Neural cell (in vitro differentiated cells): ENCODE data around the gene ERBB4. TPM values are rescaled to one million over a fixed set of nuclear protein-coding genes. Genes with fewer than 3 reads are reported as not detected.

ENCODE experiments used
- H2AFZ ChIP-seq: fragments of 200-600, 300-800 bp; sonication (generic), shearing (Covaris generic); 2 replicates; pipeline ENCODE4 v1.6.0; 2014; ENCODE audit warnings: low read depth, mild to moderate bottlenecking, antibody characterized with exemption, low read length, moderate library complexity
- H3F3A ChIP-seq: fragments of 200-600 bp; shearing (Covaris generic); 2 replicates; pipeline ENCODE4 v1.6.1; 2016; ENCODE audit warnings: mild to moderate bottlenecking, moderate library complexity, mixed read lengths, antibody characterized with exemption, low read length; ENCODE audit not compliant: insufficient read depth, poor library complexity, severe bottlenecking
- H3K27ac ChIP-seq: fragments of 200-600, 300-800 bp; sonication (generic), shearing (Covaris generic); 2 replicates; pipeline ENCODE4 v1.5.1; 2014; ENCODE audit warnings: mild to moderate bottlenecking, low read length, moderate library complexity
- H3K27me3 ChIP-seq: fragments of 300-800, 200-600 bp; sonication (generic), shearing (Covaris generic); 2 replicates; pipeline ENCODE4 v1.6.0; 2014; ENCODE audit warnings: mild to moderate bottlenecking, low read depth, low read length, moderate library complexity; ENCODE audit not compliant: insufficient read depth
- H3K36me3 ChIP-seq: fragments of 300-800, 200-600 bp; sonication (generic), shearing (Covaris generic); 2 replicates; pipeline ENCODE4 v1.5.1; 2014; ENCODE audit warnings: mild to moderate bottlenecking, antibody characterized with exemption, low read length, moderate library complexity; ENCODE audit not compliant: insufficient read depth
- H3K4me2 ChIP-seq: fragments of 300-800, 200-600 bp; sonication (generic), shearing (Covaris generic); 2 replicates; pipeline ENCODE4 v1.6.0; 2014; ENCODE audit warnings: mild to moderate bottlenecking, low read length
- H3K4me3 ChIP-seq: fragments of 300-800, 200-600 bp; sonication (generic), shearing (Covaris generic); 2 replicates; pipeline ENCODE4 v1.5.1; 2014; ENCODE audit warnings: mild to moderate bottlenecking, low read length, moderate library complexity
- H3K79me2 ChIP-seq: fragments of 200-600 bp; shearing (Covaris generic); replicated peaks from 2 replicates; pipeline ENCODE4 v1.6.0; 2014; ENCODE audit warnings: mild to moderate bottlenecking, low read length, moderate library complexity; ENCODE audit not compliant: insufficient read depth
- H3K9ac ChIP-seq: fragments of 300-800, 200-600 bp; sonication (generic), shearing (Covaris generic); 2 replicates; pipeline ENCODE4 v1.6.1; 2016; ENCODE audit warnings: mild to moderate bottlenecking, low read length, mixed read lengths
- H3K9me2 ChIP-seq: fragments of 200-600 bp; shearing (Covaris generic); 2 replicates; pipeline ENCODE4 v1.6.1; 2016; ENCODE audit warnings: mild to moderate bottlenecking, low read length, mixed read lengths; ENCODE audit not compliant: insufficient read depth
- H3K9me3 ChIP-seq: fragments of 200-600, 300-800 bp; sonication (generic), shearing (Covaris generic); 2 replicates; pipeline ENCODE4 v1.6.1; 2016; ENCODE audit warnings: mild to moderate bottlenecking, mixed run types, low read length, moderate library complexity, mixed read lengths
- H4K20me1 ChIP-seq: fragments of 200-600 bp; shearing (Covaris generic); 2 replicates; pipeline ENCODE4 v1.6.1; 2016; ENCODE audit warnings: mild to moderate bottlenecking, mixed run types; ENCODE audit not compliant: insufficient read depth
- CTCF ChIP-seq: fragments of 450-650 bp; IDR thresholded peaks from 2 replicates; pipeline ENCODE4 v1.5.1; 2014; ENCODE audit warnings: antibody characterized with exemption, mild to moderate bottlenecking, moderate library complexity; ENCODE audit not compliant: poor library complexity, severe bottlenecking
- EP300 ChIP-seq: fragments of 450-650 bp; conservative IDR thresholded peaks from 2 replicates; pipeline ENCODE4 v1.6.1; 2014; ENCODE audit warnings: antibody characterized with exemption, mild to moderate bottlenecking, moderate library complexity; ENCODE audit not compliant: poor library complexity, severe bottlenecking
- EZH2 ChIP-seq: fragments of 200-600, 300-800 bp; shearing (Covaris generic), sonication (generic); IDR thresholded peaks from 2 replicates; pipeline ENCODE4 v1.6.1; 2014; ENCODE audit warnings: antibody characterized with exemption, low read length, borderline replicate concordance, mild to moderate bottlenecking; ENCODE audit not compliant: insufficient read depth, poor library complexity, severe bottlenecking
- MXI1 ChIP-seq: fragments of 450-650 bp; conservative IDR thresholded peaks from 2 replicates; pipeline ENCODE4 v1.6.1; 2014; ENCODE audit warnings: antibody characterized with exemption, mild to moderate bottlenecking; ENCODE audit not compliant: poor library complexity, severe bottlenecking
- POLR2AphosphoS5 ChIP-seq: IDR thresholded peaks from 2 replicates; pipeline ENCODE4 v1.6.1; 2012
- RAD21 ChIP-seq: fragments of 450-650 bp; conservative IDR thresholded peaks from 2 replicates; pipeline ENCODE4 v1.6.1; 2014; ENCODE audit warnings: antibody characterized with exemption, mild to moderate bottlenecking, moderate library complexity
- REST ChIP-seq: IDR thresholded peaks from 2 replicates; pipeline ENCODE4 v1.6.1; 2012; ENCODE audit warnings: borderline replicate concordance
- SMC3 ChIP-seq: fragments of 450-650 bp; conservative IDR thresholded peaks from 2 replicates; pipeline ENCODE4 v1.6.1; 2014; ENCODE audit warnings: antibody characterized with exemption, mild to moderate bottlenecking, moderate library complexity; ENCODE audit not compliant: poor library complexity
- TAF1 ChIP-seq: IDR thresholded peaks from 2 replicates; pipeline ENCODE4 v1.6.1; 2012; ENCODE audit warnings: low read depth
- polyA plus RNA-seq: library from polyadenylated mRNA; depleted of rRNA; stranded (reverse); fragments of >200 nt; gene quantifications from 2 replicates; pipeline ENCODE4 v1.2.3, GENCODE V29; 2014

The ERBB4 gene
- polyA plus RNA-seq, 1 donor from 2014 or later, result 0.69 TPM

GRCh38 chr2:211440107-211440506 lies 1098.5 kb downstream of the ERBB4 start:
- no peak overlapping the region for H3K4me2 ChIP-seq
- no peak overlapping the region for H3K27ac ChIP-seq
- H3K36me3 ChIP-seq, result no peaks in the 10 kb centered on the region
- H3K9me3 ChIP-seq, result no peaks in the 10 kb centered on the region
- no peaks in the 10 kb centered on the region for H3K79me2 ChIP-seq
- no peaks in the 10 kb centered on the region for H3F3A ChIP-seq
- no peaks in the 10 kb centered on the region for H4K20me1 ChIP-seq
- no peak overlapping the region for H3K9ac ChIP-seq
- H3K9me2 ChIP-seq, result no peaks in the 10 kb centered on the region
- TF ChIP-seq REST (no peak), TAF1 (no peak), EZH2 (no peak), EP300 (no peak), RAD21 (no peak), SMC3 (no peak), CTCF (no peak), POLR2AphosphoS5 (no peak), MXI1 (no peak)
- H3K27me3 ChIP-seq, result no peaks in the 10 kb centered on the region
- H2AFZ ChIP-seq, result no peak overlapping the region
- no peak overlapping the region for H3K4me3 ChIP-seq

- no peak for TF ChIP-seq EZH2
- H3K9me3 ChIP-seq, result no peaks in the 10 kb centered on the region
- H3K79me2 ChIP-seq, result no peaks in the 10 kb centered on the region
- no peak overlapping the region for H3K4me2 ChIP-seq
- H3K36me3 ChIP-seq, result no peaks in the 10 kb centered on the region
- H3K27me3 ChIP-seq, result no peaks in the 10 kb centered on the region
- no peak overlapping the region for H3K27ac ChIP-seq
- H3F3A ChIP-seq, result no peaks in the 10 kb centered on the region
- H2AFZ ChIP-seq, result no peak overlapping the region
- H4K20me1 ChIP-seq, result no peaks in the 10 kb centered on the region
- no peak overlapping the region for H3K9ac ChIP-seq
- H3K9me2 ChIP-seq, result no peaks in the 10 kb centered on the region
- no peak overlapping the region for H3K4me3 ChIP-seq
Observed at GRCh38 chr2:211439011-211439410, 1099.6 kb downstream of the ERBB4 start.

GRCh38 chr2:211437396-211437795 lies 1101.2 kb downstream of the ERBB4 start:
- H3K9me2 ChIP-seq, result no peaks in the 10 kb centered on the region
- no peak overlapping the region for H3K4me2 ChIP-seq
- TF ChIP-seq EZH2, result no peak
- TF ChIP-seq TAF1, result no peak
- TF ChIP-seq POLR2AphosphoS5, result no peak
- no peak for TF ChIP-seq RAD21
- no peaks in the 10 kb centered on the region for H3F3A ChIP-seq
- no peak overlapping the region for H3K4me3 ChIP-seq
- H3K79me2 ChIP-seq, result no peaks in the 10 kb centered on the region
- H3K9ac ChIP-seq, result no peak overlapping the region
- H3K9me3 ChIP-seq, result no peaks in the 10 kb centered on the region
- no peaks in the 10 kb centered on the region for H3K36me3 ChIP-seq
- no peaks in the 10 kb centered on the region for H3K27me3 ChIP-seq
- H4K20me1 ChIP-seq, result no peaks in the 10 kb centered on the region
- no peak overlapping the region for H2AFZ ChIP-seq
- H3K27ac ChIP-seq, result no peak overlapping the region
